Amniotic epithelial cell (primary cell): Measurements from ENCODE around the gene ITSN2.
"Not testable (repeated sequence)": the region's sequence is repeated elsewhere in the genome, so short reads cannot be mapped to it uniquely, and the experiment has no call there.

Source experiments
- DNase-seq: peaks from one replicate; pipeline ENCODE4 v3.0.0-alpha.2; 2010; ENCODE audit warnings: low read depth

ITSN2 gene

DNA sequence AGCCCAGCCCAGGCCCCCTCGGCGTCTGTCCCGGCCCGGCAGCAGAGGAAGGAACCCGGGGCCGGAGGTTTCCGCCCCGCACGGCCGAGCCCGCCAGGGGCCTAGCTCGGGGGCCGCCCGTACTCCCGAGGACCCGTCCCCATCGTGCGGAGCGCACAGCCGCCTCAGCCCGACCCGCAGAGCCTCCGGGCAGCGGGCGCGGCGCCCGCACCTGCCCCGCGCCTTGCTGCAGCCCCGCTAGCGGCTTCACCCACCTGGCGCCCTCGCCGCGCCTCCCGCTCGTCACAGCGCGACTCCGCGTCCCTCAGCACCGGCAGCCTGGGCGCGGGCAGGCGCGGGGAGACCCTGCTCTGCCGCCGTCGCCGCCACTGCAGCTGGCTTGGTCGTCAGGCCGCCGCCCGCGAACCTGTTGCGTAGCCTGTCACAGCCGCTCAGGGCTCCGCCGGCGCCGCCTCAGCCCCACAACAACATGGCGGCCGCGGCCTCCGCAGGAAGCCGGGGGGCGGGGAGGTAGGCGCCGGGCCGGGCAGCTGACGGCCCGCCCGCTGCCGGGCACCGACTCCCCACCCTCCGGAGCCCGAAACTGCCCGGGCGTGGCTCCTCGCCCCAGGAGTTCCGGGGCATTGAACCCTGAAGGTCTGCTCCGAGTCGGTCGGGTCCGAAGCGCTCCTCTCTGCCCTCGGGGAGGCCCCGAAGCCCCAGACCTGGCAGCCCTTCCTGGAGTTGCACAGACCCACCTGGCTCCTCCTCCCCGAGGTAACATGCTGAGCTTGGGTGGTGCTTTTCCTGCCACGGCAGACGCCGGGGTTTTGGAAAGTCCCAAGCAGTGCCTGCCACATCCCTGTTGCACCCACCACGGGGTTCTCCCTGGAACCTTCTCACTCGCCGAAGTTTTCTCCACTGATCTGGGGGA, at the start of gene ITSN2:
ITSN2 (minus strand) TSS at position 487 of the 913 bp plus-strand sequence. CDS start 32,454 bp downstream, outside the sequence.
- peak; percentile 40 for DNase-seq

DNA sequence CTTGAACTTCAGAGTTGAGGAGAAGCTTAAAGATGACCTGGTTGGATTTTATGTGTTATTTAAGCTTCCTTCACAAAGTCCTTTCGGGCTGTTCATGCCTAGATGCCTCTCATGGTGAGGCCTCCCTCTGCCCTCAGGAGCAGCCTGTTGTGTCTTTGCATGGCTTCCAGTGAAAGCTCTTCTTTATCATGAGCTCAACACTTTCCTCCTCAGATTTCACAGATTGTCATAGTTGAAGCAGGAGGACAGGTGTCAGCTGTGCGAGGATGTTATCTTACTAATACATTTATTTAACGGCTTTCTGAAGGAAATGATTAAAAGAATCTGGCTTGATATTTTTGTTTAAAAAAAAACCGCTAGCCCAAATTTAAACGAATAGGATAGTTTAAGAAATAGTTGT, 48.8 kb upstream of the ITSN2 start:
- no peak for DNase-seq

DNA sequence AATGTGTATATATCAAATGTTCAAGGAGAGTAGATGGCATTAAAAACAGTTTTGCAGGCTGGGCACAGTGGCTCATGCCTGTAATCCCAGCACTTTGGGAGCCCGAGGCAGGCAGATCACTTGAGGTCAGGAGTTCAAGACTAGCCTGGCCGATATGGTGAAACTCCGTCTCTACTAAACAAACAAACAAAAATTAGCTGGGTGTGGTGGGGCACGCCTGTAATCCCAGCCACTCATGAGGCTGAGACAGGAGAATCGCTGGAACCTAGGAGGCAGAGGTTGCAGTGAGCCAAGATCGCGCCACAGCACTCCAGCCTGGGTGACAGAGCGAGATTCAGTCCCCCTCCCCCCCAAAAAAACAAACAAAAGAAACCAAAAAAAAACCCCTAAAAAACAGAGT, 48.4 kb upstream of the ITSN2 start:
- DNase-seq = not testable (repeated sequence)

DNA sequence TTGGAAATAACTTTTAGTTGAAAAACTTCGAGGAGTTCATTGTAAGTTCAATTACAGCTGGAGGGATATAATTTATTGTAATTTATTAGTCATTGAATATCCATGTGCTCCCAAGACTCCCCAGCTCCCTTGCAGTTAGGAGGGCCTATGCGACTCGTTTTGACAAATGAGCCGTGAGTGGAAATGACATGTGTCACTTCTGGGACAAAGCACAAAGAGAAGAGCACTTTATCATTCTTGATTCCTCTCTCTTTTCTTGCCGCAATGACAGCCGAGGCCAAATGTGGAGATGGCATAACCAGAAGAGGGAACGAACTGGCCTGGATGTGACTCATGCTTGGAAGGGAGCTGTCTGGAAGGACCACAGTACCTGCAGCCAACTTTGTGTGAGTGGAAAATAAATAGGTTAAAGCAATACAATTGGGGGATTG, 44.2 kb upstream of the ITSN2 start:
- no peak for DNase-seq

DNA sequence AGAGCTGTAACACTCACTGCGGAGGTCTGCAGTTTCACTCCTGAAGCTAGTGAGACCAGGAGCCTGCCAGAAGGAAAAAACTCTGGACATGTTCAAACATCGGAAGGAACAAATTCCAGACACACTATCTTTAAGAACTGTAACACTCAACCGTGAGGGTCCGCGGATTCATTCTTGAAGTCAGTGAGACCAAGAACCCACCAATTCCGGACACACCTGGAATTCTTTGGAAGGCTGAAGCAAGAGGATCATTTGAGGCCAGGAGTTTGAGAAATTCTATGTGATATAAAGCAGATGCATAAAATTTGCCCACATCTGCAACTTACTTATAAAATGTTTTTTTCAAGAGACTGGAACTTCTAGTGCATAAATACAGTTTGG, 43.5 kb upstream of the ITSN2 start:
- no peak for DNase-seq

DNA sequence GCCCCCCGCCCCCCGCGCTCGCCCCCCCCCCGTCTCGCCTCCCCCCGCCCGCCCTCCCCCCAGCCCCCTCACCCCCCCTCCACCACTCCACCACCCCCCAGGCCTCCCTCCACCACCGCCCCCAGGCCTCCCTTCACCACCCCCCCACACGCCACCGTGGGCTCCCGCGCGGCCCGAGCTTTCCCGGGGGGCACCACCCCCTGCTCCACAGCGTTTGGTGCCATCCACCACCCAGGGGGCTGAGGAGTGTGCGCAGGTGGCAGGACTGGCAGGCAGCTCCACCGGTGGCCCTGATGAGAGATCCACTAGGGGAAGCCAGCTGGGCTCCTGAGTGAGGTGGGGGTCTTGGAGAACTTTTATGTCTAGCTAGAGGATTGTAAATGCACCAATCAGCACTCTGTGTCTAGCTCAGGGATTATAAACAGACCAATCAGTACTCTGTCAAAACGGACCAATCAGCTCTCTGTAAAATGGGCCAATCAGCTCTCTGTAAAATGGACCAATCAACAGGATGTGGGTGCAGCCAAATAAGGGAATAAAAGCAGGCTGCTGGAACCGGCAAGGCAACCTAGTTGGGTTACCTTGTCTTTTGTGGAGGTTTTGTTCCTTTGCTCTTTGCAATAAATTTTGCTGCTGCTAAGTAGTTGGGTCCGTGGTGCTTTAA, 43.0 kb upstream of the ITSN2 start:
- DNase-seq = no peak

DNA sequence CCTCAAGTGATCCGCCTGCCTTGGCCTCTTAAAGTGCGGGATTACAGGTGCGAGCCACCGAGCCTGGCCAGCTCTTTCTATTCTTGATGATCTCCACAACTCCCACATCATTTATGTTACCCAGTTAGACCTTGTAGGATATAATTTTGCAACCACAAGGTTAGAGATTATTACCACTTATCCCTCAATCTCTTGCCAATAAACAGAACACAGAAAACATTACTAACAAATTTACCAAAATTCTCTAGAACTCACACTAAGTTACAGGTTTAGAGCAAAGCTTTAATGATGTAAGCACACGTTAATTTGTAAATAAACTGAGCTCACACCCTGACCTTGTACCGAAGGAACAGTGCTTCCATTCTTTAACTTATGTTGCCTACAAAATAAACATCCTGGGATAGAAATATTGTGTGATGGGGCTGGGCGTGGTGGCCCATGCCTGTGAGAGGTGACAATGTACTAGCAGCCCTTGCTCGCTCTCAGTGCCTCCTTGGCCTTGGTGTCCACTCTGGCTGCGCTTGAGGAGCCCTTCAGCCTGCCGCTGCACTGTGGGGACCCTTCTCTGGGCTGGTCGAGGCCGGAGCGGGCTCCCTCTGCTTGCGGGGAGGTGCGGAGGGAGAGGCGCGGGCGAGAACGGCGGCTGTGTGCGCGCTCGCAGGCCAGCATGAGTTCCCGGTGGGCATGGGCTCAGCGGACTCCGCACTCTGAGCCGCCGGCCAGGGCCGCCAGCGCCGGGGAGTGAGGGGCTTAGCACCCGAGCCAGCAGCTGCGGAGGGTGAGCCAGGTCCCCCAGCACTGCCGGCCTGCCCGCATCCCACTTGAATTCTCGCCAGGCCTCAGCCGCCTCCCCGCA, 42.1 kb upstream of the ITSN2 start:
- DNase-seq = no peak

DNA sequence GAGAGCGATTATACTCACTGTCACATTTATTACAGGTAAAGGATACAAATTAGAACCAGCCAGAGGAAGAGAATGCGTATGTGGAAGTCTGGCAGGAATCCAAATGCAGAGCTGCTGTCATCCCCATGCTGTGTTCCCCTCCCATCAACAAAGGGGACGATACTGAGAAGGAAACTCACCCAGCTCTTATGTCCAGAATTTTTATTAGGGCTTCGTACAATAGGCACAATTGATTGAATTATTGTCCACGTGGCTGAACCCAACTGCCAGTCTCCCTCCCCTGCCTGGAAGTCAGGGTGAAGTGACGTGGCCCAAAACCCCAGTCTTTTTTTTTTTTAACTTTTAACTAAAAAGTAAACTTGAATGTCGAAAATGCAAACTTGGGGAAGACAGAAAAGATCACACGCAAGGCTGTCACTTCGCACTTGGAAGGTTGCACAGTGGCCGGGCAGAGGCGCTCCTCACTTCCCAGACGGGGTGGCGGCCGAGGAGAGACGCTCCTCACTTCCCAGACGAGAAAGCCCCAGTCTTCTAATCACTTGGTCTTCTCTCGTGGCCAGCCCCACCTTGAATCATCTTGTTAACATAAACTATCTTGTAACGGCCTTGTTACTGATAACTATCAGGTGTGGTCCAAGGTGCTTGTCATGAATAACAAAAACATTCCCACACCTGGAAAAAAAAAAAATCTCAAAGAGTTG, 40.0 kb upstream of the ITSN2 start:
- no peak for DNase-seq

DNA sequence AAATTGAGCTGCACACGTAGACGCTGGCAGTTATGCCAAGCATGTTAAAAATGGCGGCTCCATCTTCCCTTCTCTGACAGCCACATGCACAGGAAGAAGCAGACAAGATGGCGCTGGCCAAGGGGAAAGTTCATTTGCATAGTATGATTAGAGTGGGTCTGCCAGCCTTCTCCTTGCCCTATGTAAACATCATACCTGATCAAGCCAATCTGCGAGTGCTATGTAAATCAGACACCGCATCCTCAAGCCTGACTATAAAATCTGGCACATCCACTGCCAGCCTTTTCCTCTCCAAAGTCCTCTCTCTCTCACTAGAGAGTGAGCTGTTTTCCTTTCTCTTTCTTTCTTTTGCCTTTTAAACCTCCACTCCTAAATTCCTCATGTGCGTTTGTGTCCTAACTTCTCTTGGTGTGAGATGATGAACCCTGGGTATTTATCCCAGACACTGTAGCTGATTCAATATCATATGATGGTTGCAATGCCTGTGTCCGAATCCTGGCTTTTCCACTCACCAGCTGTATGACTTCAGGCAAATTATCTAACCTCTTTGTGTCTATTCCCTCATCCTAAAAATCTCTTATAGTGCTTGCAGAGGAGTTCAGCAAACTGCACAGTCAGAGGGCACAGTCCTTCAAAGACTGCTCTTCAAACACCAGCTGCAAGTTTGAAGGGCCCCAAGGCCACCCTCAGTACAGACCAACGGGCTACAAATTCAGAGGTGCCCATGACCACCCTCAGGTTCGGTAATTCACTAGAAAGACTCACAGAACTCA, 39.3 kb upstream of the ITSN2 start:
- DNase-seq = no peak

DNA sequence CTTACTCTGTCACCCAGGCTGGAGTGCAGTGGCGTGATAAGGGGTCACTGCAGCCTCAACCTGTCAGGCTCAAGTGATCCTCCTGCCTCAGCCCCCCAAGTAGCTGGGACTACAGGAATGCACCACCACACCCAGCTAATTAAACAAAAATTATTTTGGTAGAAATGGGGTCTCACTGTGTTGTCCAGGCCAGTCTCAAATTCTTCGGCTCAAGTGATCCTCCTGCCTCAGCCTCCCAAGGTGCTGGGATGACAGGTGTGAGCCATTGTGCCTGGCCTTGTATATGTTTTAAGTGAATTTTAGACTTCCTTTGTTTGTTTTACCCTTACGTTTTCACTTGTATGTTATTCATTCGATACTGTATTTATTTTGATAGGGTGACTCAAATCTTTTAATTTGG, 34.7 kb upstream of the ITSN2 start:
- no peak for DNase-seq

DNA sequence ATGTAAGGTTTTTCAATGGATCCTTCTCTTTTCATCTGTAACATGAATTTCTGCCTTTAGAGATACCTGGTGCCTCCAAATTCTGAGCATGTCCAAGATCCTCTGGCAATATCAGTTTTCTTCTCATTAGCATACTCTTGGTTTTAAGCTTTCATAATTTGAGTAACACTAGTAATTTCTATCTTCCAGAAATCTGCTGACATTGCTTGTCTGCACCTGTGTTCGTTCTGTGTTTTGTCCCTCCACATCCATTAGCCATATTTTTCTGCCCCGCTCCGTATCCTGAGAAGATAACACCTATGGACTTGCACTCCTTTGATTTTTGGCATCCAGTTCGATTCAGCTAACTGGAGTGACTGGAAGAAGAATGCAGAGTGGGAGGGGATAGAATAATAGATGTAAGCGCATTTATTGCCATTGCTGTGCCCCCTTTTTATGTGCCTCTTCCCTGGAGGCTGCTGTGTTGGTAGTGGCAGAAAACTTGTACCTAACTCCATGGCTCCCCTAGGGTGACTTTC, 32.3 kb upstream of the ITSN2 start:
- DNase-seq = no peak

DNA sequence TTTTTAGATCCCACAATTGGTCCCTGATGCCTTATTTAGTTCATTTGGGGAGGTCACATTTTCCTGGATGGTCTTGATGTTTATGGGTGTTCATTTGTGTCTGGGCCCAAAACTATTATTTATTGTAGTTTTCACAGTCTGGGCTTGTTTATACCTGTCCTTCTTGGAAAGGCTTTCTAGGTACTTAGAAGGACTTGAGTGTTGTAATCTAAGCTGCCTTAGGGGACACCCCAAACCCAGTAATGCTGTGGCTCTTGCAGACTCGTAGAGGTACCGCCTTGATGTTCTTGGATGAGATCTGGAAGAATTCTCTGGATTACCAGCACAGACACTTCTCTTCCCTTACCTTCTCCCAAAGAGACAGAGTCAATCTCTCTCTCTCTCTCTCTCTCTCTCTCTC, 25.0 kb upstream of the ITSN2 start:
- DNase-seq = no peak

DNA sequence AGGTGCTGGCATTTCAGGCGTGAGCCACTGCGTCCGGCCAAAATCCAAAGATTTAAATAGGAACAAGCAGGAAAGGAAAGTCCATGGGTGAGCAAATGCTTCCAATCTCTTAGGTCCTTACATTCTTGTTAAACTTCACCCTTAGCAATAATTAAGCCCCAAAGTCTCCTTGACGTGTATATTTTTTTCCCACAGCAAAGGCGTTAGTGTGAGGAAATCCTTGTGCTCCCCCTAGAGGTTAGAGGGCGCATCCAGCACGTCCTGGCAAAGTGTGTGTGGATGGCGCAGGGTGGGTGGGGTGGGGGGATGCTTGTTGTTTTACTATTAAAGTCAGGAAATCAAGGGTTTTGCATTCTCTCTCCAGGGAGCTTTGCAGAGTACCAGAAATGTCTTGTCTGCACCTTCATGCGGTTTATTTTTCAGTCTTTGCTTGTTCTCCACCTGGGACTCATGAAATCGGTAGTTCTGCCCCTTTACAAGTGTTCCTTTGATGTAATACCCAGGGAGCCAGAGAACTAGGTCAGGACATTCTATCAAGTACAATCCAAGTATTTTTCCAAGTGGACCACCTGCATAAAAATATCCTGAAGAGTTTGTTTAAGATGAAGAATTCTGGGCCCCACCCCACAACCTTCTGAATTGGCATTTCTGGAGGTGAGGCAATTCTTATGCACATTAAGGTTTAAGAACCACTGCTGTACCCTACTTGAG, 22.2 kb upstream of the ITSN2 start:
- DNase-seq = peak; percentile 63

DNA sequence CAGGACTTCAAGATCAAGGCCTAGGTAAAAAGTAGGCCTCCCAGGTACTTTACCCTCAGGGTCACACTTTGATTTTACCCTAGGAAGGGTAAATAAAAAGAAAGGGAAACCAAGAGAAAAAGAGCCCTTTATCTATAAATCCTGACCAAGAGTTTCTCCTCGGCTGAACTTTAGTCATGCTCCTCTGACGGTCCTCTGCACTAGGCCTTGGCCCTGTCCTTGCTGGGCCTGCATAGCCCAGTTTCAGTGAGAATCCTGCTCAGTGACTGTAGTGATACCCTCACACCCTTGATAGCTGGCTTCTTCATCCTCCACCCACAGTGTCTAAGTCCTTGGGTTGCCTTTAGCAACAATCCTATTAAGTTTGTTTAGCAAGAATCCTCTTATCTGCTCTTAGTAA, 20.5 kb upstream of the ITSN2 start:
- DNase-seq = no peak

DNA sequence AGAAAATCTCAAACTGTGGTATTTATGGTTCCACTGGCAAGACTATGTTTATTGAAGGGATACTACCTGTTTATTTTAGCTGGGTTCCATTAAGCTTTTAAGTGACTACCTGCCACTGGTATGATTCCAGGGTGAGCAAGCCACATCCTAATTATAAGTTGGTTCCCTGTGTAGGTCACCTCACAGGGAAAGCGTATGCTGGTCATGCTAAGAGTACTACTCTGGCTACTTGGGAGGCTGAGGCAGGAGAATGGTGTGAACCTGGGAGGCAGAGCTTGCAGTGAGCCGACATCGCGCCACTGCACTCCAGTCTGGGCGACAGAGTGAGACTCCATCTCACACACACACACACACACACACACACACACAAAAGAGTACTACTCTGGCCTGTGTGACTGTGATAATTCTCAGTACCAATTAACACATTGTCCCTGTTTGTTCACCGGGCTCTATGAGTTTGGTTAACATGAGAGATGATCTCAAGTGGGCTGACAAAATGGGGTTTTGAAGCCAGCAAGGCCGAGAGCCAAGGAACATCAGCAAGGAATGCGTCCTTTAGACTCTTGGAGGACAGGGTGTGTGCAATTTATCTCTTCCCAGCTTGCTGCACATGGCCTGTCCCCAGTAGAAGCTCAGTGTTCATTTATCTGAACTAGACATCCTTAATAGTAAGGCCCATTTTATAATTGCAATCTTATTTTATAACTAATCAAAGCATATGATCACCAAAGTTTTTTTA, 15.2 kb upstream of the ITSN2 start:
- DNase-seq = no peak

DNA sequence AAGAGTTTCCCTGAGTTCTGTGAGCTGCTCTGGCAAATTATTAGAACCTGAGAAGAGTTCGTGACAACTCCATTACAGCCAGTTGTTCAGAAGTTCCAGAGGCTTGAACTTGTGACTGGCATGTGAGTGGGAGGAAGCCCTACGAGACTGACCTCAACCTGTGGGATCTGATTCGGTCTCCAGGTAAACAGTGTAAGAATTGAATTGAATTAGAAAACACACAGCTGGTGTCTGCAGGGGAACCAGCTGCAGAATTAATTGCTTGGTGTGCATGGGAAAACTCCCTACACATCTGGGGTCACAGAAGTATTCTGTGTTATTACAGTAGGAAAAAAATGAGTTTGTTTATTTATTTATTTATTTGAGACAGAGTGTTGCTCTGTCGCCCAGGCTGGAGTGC, 14.0 kb upstream of the ITSN2 start:
- DNase-seq = no peak

DNA sequence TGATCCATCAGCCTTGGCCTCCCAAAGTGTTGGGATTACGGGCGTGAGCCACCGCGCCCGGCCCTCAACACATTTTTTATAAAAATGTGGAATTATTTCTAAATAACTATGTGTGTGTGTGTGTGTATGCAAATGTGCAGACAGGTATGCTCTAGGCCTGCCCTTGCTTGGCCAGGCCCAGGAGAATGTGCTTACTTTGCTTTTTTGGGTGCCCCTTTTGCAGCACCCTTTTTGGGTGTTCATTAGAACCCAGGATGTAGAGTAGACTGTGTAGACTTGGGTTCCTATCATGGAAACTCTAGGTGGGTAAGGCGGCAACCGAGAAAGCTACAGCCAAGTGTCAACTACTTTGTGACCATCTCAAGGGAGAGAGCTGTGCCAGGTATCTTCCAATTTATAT, 11.7 kb upstream of the ITSN2 start:
- DNase-seq = no peak

DNA sequence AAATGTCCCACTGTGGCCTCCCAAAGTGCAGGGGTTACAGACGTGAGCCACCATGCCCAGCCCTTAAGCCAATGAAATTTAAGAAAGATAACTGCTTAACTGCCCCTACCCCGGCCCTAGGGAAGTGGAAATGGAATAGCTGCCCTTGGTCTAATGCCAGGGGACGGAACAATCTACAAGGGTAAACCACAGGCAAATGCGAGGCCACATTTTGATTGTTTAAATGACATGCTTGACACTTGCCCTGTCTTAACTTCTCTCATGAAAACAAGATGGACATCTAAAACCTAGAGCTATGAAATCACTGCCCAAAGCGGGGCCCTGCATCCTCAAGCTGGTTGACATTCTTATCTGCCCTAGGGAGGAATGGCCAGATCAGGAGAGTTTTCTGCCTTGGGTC, 5.5 kb upstream of the ITSN2 start:
- DNase-seq = no peak

DNA sequence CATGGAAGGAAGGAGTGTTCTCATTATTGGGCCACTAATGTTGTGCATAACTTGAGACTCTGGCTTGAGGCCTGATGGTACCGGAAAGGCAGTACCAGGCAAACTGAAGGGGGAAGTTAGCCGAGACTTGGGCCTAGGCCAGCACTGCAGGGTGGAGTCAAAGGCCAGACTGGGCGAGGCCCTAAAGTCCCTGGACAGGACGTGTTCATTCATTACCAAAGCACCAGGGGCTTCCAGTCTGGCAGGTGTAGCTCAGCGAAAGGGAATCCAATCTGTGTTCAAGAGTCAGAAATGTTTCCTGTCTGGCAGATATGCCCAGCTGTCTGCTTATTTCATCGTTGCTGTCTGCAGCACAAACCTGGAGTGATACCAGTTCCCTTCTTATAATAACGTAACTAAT, 4.7 kb upstream of the ITSN2 start:
- DNase-seq = no peak

DNA sequence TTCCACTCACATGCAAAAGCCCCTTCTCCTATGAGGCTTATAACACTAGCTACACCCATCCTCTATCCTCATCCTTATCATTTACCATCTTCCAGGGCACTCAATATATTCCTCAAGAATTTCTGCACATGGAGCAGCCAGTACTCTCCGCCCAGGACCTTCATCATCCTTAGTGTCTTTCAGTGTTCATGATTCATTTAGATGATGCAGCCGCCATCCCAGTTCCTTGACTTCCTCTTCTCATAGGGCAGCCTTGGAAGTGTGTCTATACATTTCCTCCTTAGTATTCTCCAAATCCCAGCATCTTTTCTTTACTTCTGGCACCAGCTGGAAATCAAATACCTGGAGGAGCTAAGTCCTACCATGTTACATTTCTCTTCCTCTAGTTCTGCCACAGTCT, 3.0 kb upstream of the ITSN2 start:
- no peak for DNase-seq
